Subcutaneous adipose tissue (tissue), 4 donors: ENCODE measurements around the gene CDK19. TPM values are rescaled to one million over a fixed set of nuclear protein-coding genes. Genes with fewer than 3 reads are reported as not detected.

Experiments
- total RNA-seq, 4 donors: library from RNA; depleted of rRNA; stranded (reverse); fragments of >200 nt; gene quantifications; one replicate each; pipeline ENCODE4 v1.1.0, GENCODE V29; 2016
- TF ChIP-seq, protein P1 (sequence below): fragments of 450-650 bp; IDR thresholded peaks from one replicate; pipeline ENCODE4 v1.5.1; 2016; ENCODE audit warnings: low read depth, mild to moderate bottlenecking, control low read depth, antibody characterized with exemption, moderate library complexity

CDK19 gene
- total RNA-seq, 4 donors from 2014 or later: 14.1 to 20.1 (median 16.2) TPM

GRCh38 chr6:110609101-110609500, 206.2 kb downstream of the CDK19 start:
- TF ChIP-seq, protein P1, sequence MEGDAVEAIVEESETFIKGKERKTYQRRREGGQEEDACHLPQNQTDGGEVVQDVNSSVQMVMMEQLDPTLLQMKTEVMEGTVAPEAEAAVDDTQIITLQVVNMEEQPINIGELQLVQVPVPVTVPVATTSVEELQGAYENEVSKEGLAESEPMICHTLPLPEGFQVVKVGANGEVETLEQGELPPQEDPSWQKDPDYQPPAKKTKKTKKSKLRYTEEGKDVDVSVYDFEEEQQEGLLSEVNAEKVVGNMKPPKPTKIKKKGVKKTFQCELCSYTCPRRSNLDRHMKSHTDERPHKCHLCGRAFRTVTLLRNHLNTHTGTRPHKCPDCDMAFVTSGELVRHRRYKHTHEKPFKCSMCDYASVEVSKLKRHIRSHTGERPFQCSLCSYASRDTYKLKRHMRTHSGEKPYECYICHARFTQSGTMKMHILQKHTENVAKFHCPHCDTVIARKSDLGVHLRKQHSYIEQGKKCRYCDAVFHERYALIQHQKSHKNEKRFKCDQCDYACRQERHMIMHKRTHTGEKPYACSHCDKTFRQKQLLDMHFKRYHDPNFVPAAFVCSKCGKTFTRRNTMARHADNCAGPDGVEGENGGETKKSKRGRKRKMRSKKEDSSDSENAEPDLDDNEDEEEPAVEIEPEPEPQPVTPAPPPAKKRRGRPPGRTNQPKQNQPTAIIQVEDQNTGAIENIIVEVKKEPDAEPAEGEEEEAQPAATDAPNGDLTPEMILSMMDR: no peak

DNA sequence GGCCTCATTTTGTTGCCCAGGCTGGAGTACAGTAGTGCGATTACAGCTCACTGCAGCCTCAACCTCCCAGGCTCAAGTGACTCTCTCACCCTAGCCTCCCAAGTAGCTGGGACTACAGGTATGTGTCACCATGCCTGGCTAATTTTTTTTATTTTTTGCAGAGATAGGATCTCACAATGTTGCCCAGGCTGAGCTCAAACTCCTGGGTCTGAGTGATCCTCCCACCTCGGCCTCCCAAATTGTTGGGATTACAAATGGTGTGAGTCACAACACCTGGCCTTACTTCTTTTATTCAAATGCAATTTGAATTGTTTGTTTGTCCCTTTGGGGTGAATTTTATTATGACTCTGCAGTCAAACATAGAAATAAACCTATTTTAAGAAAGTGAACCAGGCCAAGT, 207.1 kb downstream of the CDK19 start:
- TF ChIP-seq, protein P1: no peak

DNA sequence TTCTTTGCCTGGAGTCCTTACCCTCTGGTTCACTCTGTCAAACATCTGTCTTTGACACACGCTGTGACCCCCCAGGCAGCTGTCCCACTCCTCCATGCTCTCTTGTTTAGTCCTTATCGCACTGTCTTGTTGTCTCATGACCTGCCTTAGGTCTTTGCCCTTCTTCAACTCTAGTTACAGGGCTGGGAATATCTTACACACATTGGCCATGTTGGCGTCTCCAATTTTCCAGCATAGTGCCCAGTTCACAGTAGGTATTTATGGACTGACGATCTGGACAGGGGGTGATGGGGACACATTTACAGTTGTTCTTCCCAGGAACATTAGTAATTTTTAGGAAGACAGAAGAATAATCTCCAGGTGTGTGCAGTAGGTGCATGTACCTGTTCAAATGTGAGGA, 209.1 kb downstream of the CDK19 start:
- TF ChIP-seq, protein P1: no peak

DNA sequence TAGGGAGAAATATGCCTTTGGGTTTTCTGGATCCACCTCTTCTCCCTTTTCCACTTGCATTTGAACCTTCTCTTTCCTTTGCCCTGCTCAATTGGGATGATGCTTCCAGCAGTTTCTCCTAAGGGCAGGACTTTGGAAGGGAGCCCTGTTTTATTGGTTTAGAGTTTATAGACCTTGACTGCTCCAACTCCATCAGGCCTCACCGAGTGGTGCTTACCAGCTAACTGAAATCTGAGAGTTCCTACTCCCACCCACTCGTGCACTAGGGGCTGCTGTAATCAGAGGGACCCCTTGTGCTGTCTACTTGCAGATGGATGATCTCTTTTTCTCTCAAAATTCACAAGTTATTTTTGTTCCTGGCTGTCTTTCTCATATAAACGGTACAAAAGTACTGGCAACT, 217.5 kb downstream of the CDK19 start:
- TF ChIP-seq, protein P1: no peak

- TF ChIP-seq, protein P1: no peak
Observed at GRCh38 chr6:110596354-110596753, 218.9 kb downstream of the CDK19 start.

GRCh38 chr6:110595112-110595511, 220.2 kb downstream of the CDK19 start:
- TF ChIP-seq, protein P1: no peak

DNA sequence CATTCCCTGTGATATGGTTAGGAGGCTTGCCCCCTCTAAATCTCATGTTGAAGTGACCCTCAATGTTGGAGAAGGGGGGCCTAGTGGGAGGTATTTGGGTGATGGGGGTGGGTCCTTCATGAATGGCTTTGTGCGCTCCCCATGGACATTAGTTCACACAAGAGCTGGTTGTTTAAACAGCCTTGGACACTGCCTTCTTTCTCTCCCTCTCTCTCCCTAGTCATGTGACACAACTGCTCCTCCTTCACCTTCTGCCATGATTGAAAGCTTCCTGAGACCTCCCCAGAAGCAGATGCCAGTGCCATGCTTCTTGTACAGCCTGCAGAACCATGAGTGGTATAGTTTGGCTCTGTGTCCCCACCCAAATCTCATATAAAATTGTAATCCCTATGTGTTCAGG, 221.6 kb downstream of the CDK19 start:
- TF ChIP-seq, protein P1: no peak
